ENCODE data around the gene DUSP7. TPM values are rescaled to one million over a fixed set of nuclear protein-coding genes. Genes with fewer than 3 reads are reported as not detected.

The DUSP7 gene
- total RNA-seq, 1 donor from 2014 or later: 19.4 TPM

GRCh38 chr3:52076896-52077780, 20.8 kb upstream of the DUSP7 start:
- Mint-ChIP-seq H3K36me3 (ENCODE audit: unreplicated experiment) (no peaks in the 10 kb centered on the region), H3K4me3 (ENCODE audit: unreplicated experiment) (no peak overlapping the region), H3K27me3 (ENCODE audit: unreplicated experiment) (no peaks in the 10 kb centered on the region), H3K27ac (ENCODE audit: unreplicated experiment) (no peak overlapping the region), H3K4me1 (ENCODE audit: unreplicated experiment) (peaks cover 4% of the 10 kb centered on the region), H3K9me3 (ENCODE audit: unreplicated experiment) (no peaks in the 10 kb centered on the region)
- TF ChIP-seq CTCF (IDR thresholded peaks at IDR 0.05): no peak
- no peak for DNase-seq (ENCODE audit: extremely low spot score, unreplicated experiment)

DNA sequence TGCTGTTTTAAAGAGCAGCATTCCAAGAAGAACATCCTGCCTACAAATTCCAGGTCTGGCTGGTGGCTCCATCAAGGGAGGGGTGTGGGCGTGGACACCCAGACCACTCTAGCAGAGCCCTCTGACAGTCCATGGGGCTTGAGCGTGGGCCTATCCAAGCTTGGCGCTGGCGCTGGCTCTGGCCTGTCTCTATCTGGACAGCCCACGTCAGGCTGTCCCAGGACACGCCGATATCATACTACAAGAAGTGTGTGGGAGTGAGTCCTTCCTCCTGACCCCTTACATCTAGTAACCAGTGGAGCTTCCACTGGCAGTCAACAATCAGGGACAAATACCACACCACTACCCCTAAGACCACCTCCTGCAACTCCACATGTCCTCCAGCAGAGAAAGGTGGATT, 17.1 kb upstream of the DUSP7 start:
- Mint-ChIP-seq H3K9me3 (ENCODE audit: unreplicated experiment) (no peaks in the 10 kb centered on the region), H3K27me3 (ENCODE audit: unreplicated experiment) (no peaks in the 10 kb centered on the region), H3K4me1 (ENCODE audit: unreplicated experiment) (peaks cover 33% of the 10 kb centered on the region), H3K27ac (ENCODE audit: unreplicated experiment) (no peak overlapping the region), H3K4me3 (ENCODE audit: unreplicated experiment) (no peak overlapping the region), H3K36me3 (ENCODE audit: unreplicated experiment) (no peaks in the 10 kb centered on the region)
- DNase-seq (ENCODE audit: extremely low spot score, unreplicated experiment): no peak
- no peak for TF ChIP-seq CTCF (IDR thresholded peaks at IDR 0.05)

GRCh38 chr3:52072471-52072870, 16.1 kb upstream of the DUSP7 start:
- H3K4me3 Mint-ChIP-seq (ENCODE audit: unreplicated experiment): no peak overlapping the region
- no peak for DNase-seq (ENCODE audit: extremely low spot score, unreplicated experiment)
- H3K9me3 Mint-ChIP-seq (ENCODE audit: unreplicated experiment): no peaks in the 10 kb centered on the region
- H3K27me3 Mint-ChIP-seq (ENCODE audit: unreplicated experiment): no peaks in the 10 kb centered on the region
- no peaks in the 10 kb centered on the region for H3K36me3 Mint-ChIP-seq (ENCODE audit: unreplicated experiment)
- no peak overlapping the region for H3K27ac Mint-ChIP-seq (ENCODE audit: unreplicated experiment)
- H3K4me1 Mint-ChIP-seq (ENCODE audit: unreplicated experiment): peaks cover 39% of the 10 kb centered on the region
- no peak for TF ChIP-seq CTCF (IDR thresholded peaks at IDR 0.05)

- Mint-ChIP-seq H3K36me3 (ENCODE audit: unreplicated experiment) (no peaks in the 10 kb centered on the region), H3K4me1 (ENCODE audit: unreplicated experiment) (peaks cover 44% of the 10 kb centered on the region), H3K4me3 (ENCODE audit: unreplicated experiment) (no peak overlapping the region), H3K9me3 (ENCODE audit: unreplicated experiment) (no peaks in the 10 kb centered on the region), H3K27me3 (ENCODE audit: unreplicated experiment) (no peaks in the 10 kb centered on the region), H3K27ac (ENCODE audit: unreplicated experiment) (no peak overlapping the region)
- DNase-seq (ENCODE audit: extremely low spot score, unreplicated experiment): no peak
- no peak for TF ChIP-seq CTCF (IDR thresholded peaks at IDR 0.05)
Measured at GRCh38 chr3:52072020-52072419, 15.6 kb upstream of the DUSP7 start.

DNA sequence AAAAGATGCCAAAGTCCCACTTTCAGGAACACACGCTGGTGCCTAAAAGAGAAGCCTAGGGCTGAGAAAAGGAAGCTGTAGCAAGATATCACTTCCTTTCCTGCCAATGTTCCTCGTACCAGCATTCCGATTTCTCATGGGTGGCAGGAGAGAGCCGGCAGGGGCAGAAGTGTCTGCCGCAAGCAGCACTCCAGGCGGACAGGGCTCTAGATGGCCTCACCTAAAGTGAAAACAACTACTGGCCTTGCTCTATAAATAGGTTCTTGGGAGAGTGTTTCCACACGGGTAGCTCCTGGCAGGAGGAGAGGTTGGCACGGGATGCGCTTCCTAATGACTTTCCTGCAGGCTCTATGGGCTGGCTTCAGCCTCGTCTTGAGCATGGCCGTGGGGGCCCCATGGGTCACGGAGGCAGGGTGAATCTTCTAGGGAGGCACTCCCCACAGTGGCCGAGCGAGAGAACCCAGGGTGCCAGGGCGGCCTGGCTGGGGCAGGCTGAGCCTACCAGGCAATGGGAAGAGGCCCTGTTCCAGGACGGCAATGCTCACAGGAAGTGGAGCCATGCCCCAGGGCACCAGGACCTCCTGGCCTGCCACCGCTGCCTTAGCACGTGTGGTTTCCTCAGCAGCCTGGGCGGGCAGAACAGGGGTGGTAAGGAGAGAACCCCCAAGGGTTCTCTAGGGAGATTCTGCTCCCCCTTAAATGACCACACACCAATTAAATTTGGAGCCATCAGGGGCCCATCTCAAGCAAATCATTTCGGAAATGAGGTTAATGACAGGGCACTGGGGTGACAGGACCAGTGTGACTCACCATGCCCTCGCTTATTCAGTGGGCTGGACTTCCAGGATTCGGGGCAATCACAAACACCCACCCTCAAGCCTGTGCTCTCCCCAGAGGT, 14.6 kb upstream of the DUSP7 start:
- Mint-ChIP-seq H3K4me1 (ENCODE audit: unreplicated experiment) (peaks cover 50% of the 10 kb centered on the region), H3K36me3 (ENCODE audit: unreplicated experiment) (no peaks in the 10 kb centered on the region), H3K9me3 (ENCODE audit: unreplicated experiment) (no peaks in the 10 kb centered on the region), H3K27me3 (ENCODE audit: unreplicated experiment) (no peaks in the 10 kb centered on the region), H3K4me3 (ENCODE audit: unreplicated experiment) (no peak overlapping the region), H3K27ac (ENCODE audit: unreplicated experiment) (peak overlapping the region; percentile 47)
- TF ChIP-seq CTCF (IDR thresholded peaks at IDR 0.05): no peak
- no peak for DNase-seq (ENCODE audit: extremely low spot score, unreplicated experiment)
